H1 (cell line): ENCODE data around the gene ARID4B. TPM values are rescaled to one million over a fixed set of nuclear protein-coding genes. Genes with fewer than 3 reads are reported as not detected.

Source experiments
- CTCF ChIA-PET: fragments of 300-600 bp; sonication (Branson Sonifier 250); formaldehyde crosslinking; loops from one replicate; lab custom pipeline; 2021; ENCODE audit not compliant: partially characterized antibody; lab: Charles Lee
- POLR2A ChIA-PET: fragments of 300-600 bp; sonication (Branson Sonifier 250); formaldehyde crosslinking; loops from one replicate; lab custom pipeline; 2021; ENCODE audit warnings: inconsistent platforms; ENCODE audit not compliant: partially characterized antibody; lab: Charles Lee
- DNase-seq, 2 experiments: peaks; one replicate each; pipeline versions ENCODE4 v3.0.0 to v3.0.0-alpha.2; 2010 to 2022; ENCODE audit warnings: low spot score in 2 of 2, low read depth in 1 of 2, mixed read lengths in 1 of 2
- FAIRE-seq: peaks from 2 replicates; lab custom pipeline; 2011; peaks lifted over from hg19 to GRCh38; lab: Jason Lieb, UNC
- H2AFZ ChIP-seq: 2 replicates; pipeline ENCODE4 v1.8.1; 2012; ENCODE audit warnings: low read length, inconsistent platforms
- H2AK5ac ChIP-seq: 2 replicates; pipeline ENCODE4 v1.6.1; 2013; ENCODE audit warnings: low read depth, low read length
- H2BK120ac ChIP-seq: replicated peaks from 2 replicates; pipeline ENCODE3; 2013; ENCODE audit warnings: low read depth, low read length, inconsistent platforms
- H2BK12ac ChIP-seq: 2 replicates; pipeline ENCODE4 v1.6.1; 2013; ENCODE audit warnings: low read depth, low read length
- H2BK15ac ChIP-seq: 2 replicates; pipeline ENCODE4 v1.6.1; 2013; ENCODE audit warnings: low read length
- H2BK20ac ChIP-seq: 2 replicates; pipeline ENCODE4 v1.6.1; 2013; ENCODE audit warnings: low read length
- H2BK5ac ChIP-seq: 2 replicates; pipeline ENCODE4 v1.6.1; 2013; ENCODE audit warnings: low read depth, low read length
- H3K14ac ChIP-seq: 2 replicates; pipeline ENCODE4 v1.6.1; 2013; ENCODE audit warnings: inconsistent platforms; ENCODE audit not compliant: insufficient read length
- H3K18ac ChIP-seq: 2 replicates; pipeline ENCODE4 v1.6.1; 2013; ENCODE audit warnings: low read length; ENCODE audit errors: extremely low read depth
- H3K23ac ChIP-seq: 2 replicates; pipeline ENCODE4 v1.6.1; 2013; ENCODE audit warnings: inconsistent platforms; ENCODE audit not compliant: insufficient read length
- H3K23me2 ChIP-seq: 2 replicates; pipeline ENCODE4 v1.6.1; 2013; ENCODE audit warnings: low read depth, low read length
- H3K27ac ChIP-seq: 2 replicates; pipeline ENCODE4 v1.6.1; 2011; ENCODE audit warnings: low read depth, low read length, inconsistent platforms
- H3K27me3 ChIP-seq, 4 experiments: replicated peaks in 1 of 4; 1 replicate in 1 of 4; 2 replicates in 3 of 4; pipeline versions ENCODE4 v1.6.1 to v1.8.1; 2011 to 2013; ENCODE audit warnings: low read length in 3 of 4, mild to moderate bottlenecking in 3 of 4, inconsistent platforms in 2 of 4, mixed read lengths in 2 of 4, moderate library complexity in 1 of 4; ENCODE audit not compliant: control insufficient read depth in 3 of 4, insufficient read depth in 3 of 4; ENCODE audit errors: extremely low read depth in 1 of 4
- H3K36me3 ChIP-seq, 4 experiments: 2 replicates each; pipeline versions ENCODE4 v1.6.1 to v1.8.1; 2011 to 2013; ENCODE audit warnings: mild to moderate bottlenecking in 4 of 4, low read length in 3 of 4, moderate library complexity in 2 of 4, control low read depth in 1 of 4, inconsistent platforms in 1 of 4; ENCODE audit not compliant: insufficient read depth in 4 of 4, control insufficient read depth in 2 of 4
- H3K4ac ChIP-seq: replicated peaks from 2 replicates; pipeline ENCODE3; 2013; ENCODE audit warnings: low read length, low read depth, mixed read lengths, inconsistent platforms; ENCODE audit not compliant: insufficient read length
- H3K4me1 ChIP-seq, 4 experiments: replicated peaks in 1 of 4; 1 replicate in 1 of 4; 2 replicates in 3 of 4; pipeline versions ENCODE4 v1.6.1 to v1.8.1; 2011 to 2013; ENCODE audit warnings: low read length in 3 of 4, inconsistent platforms in 2 of 4, mixed read lengths in 1 of 4; ENCODE audit not compliant: insufficient read depth in 4 of 4, control insufficient read depth in 3 of 4
- H3K4me2 ChIP-seq, 2 experiments: 2 replicates each; pipeline versions ENCODE4 v1.6.1 to v1.8.1; 2011 to 2013; ENCODE audit warnings: low read depth in 2 of 2, low read length in 2 of 2, control low read depth in 1 of 2, inconsistent platforms in 1 of 2, mild to moderate bottlenecking in 1 of 2; ENCODE audit not compliant: insufficient read depth in 1 of 2
- H3K4me3 ChIP-seq, 4 experiments: fragments of 200-600, 300-600 bp in 1 of 4; sonication (generic), shearing (Covaris generic), sonication (Bioruptor Twin) in 1 of 4; 2 replicates each; pipeline versions ENCODE4 v1.5.1 to v1.8.1; 2011 to 2016; ENCODE audit warnings: low read length in 4 of 4, low read depth in 3 of 4, control low read depth in 2 of 4, inconsistent platforms in 2 of 4, mild to moderate bottlenecking in 2 of 4, mixed read lengths in 1 of 4, moderate library complexity in 1 of 4; ENCODE audit not compliant: insufficient read depth in 2 of 4; ENCODE audit errors: extremely low read depth in 1 of 4
- H3K56ac ChIP-seq: replicated peaks from 2 replicates; pipeline ENCODE3; 2013; ENCODE audit warnings: low read depth, mild to moderate bottlenecking, mixed read lengths, low read length, inconsistent platforms; ENCODE audit not compliant: insufficient read length
- H3K79me1 ChIP-seq: 2 replicates; pipeline ENCODE4 v1.6.1; 2013; ENCODE audit warnings: low read depth, low read length, control low read depth
- H3K79me2 ChIP-seq, 2 experiments: 2 replicates each; pipeline versions ENCODE4 v1.6.1 to v1.8.1; 2012 to 2013; ENCODE audit warnings: low read length in 2 of 2, mild to moderate bottlenecking in 2 of 2, inconsistent platforms in 1 of 2; ENCODE audit not compliant: insufficient read depth in 2 of 2, control insufficient read depth in 1 of 2
- H3K9ac ChIP-seq, 4 experiments: replicated peaks in 1 of 4; 1 replicate in 1 of 4; 2 replicates in 3 of 4; pipeline versions ENCODE4 v1.6.1 to v1.8.1; 2011 to 2013; ENCODE audit warnings: low read depth in 3 of 4, low read length in 3 of 4, control low read depth in 2 of 4, mild to moderate bottlenecking in 2 of 4, moderate library complexity in 2 of 4, inconsistent platforms in 1 of 4; ENCODE audit errors: extremely low read depth in 1 of 4
- H3K9me3 ChIP-seq, 2 experiments: 2 replicates each; pipeline versions ENCODE4 v1.6.1 to v1.8.1; 2012 to 2013; ENCODE audit warnings: mild to moderate bottlenecking in 2 of 2, moderate library complexity in 2 of 2, control low read depth in 1 of 2, inconsistent platforms in 1 of 2, low read depth in 1 of 2, low read length in 1 of 2, mixed read lengths in 1 of 2; ENCODE audit not compliant: insufficient read depth in 2 of 2
- H4K20me1 ChIP-seq, 2 experiments: replicated peaks in 1 of 2; 2 replicates each; pipeline versions ENCODE3 to v1.8.1; 2011 to 2013; ENCODE audit warnings: inconsistent platforms in 2 of 2, low read length in 2 of 2, mild to moderate bottlenecking in 1 of 2; ENCODE audit not compliant: insufficient read depth in 2 of 2, control insufficient read depth in 1 of 2
- H4K5ac ChIP-seq: 2 replicates; pipeline ENCODE4 v1.6.1; 2013; ENCODE audit warnings: low read length, low read depth, mixed read lengths, inconsistent platforms; ENCODE audit not compliant: insufficient read length
- H4K8ac ChIP-seq: 2 replicates; pipeline ENCODE4 v1.8.0; 2013; ENCODE audit warnings: mild to moderate bottlenecking, moderate library complexity, low read length, inconsistent platforms; ENCODE audit not compliant: insufficient read depth; ENCODE audit errors: extremely low read depth
- H4K91ac ChIP-seq: replicated peaks from 2 replicates; pipeline ENCODE3; 2013; ENCODE audit warnings: low read length, mixed read lengths, inconsistent platforms; ENCODE audit not compliant: insufficient read length
- CHD1 ChIP-seq: IDR thresholded peaks from 2 replicates; pipeline ENCODE4 v1.6.1; 2012; ENCODE audit warnings: low read depth, low read length, improper control_type of control experiment
- EZH2 ChIP-seq: fragments of 200-600 bp; sonication (generic); IDR thresholded peaks from 2 replicates; pipeline ENCODE4 v1.7.1; 2012; ENCODE audit warnings: low read depth, mild to moderate bottlenecking, moderate library complexity, low read length, inconsistent platforms; ENCODE audit not compliant: severe bottlenecking
- HDAC2 ChIP-seq, 2 experiments: fragments of 300-600 bp in 1 of 2; sonication (generic) in 1 of 2; IDR thresholded peaks; 2 replicates each; pipeline ENCODE4 v1.6.1; 2011 to 2012; ENCODE audit warnings: low read depth in 2 of 2, low read length in 2 of 2, mild to moderate bottlenecking in 2 of 2, moderate library complexity in 2 of 2, borderline replicate concordance in 1 of 2, inconsistent platforms in 1 of 2
- HDAC6 ChIP-seq: IDR thresholded peaks from one replicate; pipeline ENCODE4 v1.7.1; 2012; ENCODE audit warnings: low read depth, mild to moderate bottlenecking, inconsistent platforms, low read length, moderate library complexity
- NANOG ChIP-seq: IDR thresholded peaks from 2 replicates; pipeline ENCODE4 v1.6.1; 2011; ENCODE audit warnings: low read length, low read depth, mild to moderate bottlenecking, inconsistent platforms; ENCODE audit not compliant: insufficient read depth, poor library complexity, severe bottlenecking
- PHF8 ChIP-seq: fragments of 200-600 bp; sonication (generic); conservative IDR thresholded peaks from 2 replicates; pipeline ENCODE4 v1.7.1; 2012; ENCODE audit warnings: low read depth, mild to moderate bottlenecking, inconsistent platforms, low read length, moderate library complexity
- RBBP5 ChIP-seq: IDR thresholded peaks from 2 replicates; pipeline ENCODE4 v1.7.1; 2012; ENCODE audit warnings: low read depth, mild to moderate bottlenecking, inconsistent platforms, low read length, moderate library complexity, borderline replicate concordance
- SAP30 ChIP-seq: fragments of 300-600 bp; sonication (generic); IDR thresholded peaks from 2 replicates; pipeline ENCODE4 v1.7.1; 2012; ENCODE audit warnings: low read length, moderate library complexity, mild to moderate bottlenecking, inconsistent platforms; ENCODE audit not compliant: insufficient read depth, insufficient replicate concordance
- SP2 ChIP-seq: IDR thresholded peaks from 2 replicates; pipeline ENCODE4 v1.6.1; 2012; ENCODE audit warnings: mild to moderate bottlenecking, low read length, inconsistent platforms
- SUZ12 ChIP-seq: fragments of 200-600 bp; sonication (generic); IDR thresholded peaks from 2 replicates; pipeline ENCODE4 v1.6.1; 2012; ENCODE audit warnings: mild to moderate bottlenecking, inconsistent platforms, low read length, moderate library complexity, mixed read lengths
- TCF12 ChIP-seq: IDR thresholded peaks from 2 replicates; pipeline ENCODE4 v1.6.1; 2011; ENCODE audit warnings: low read depth, mild to moderate bottlenecking, low read length
- WGBS, 2 experiments: shearing (Covaris generic) in 1 of 2; methylation state at CpG; one replicate each; pipeline versions ENCODE4 v1.1.6 to v1.1.7; 2013 to 2015; ENCODE audit warnings: low lambda C conversion rate in 2 of 2, mixed read lengths in 2 of 2, inconsistent platforms in 1 of 2, low coverage in 1 of 2, missing lambda C conversion rate in 1 of 2; ENCODE audit not compliant: insufficient replicate concordance in 2 of 2, insufficient coverage in 1 of 2, insufficient read length in 1 of 2; ENCODE audit errors: extremely low coverage in 1 of 2, missing lambda C conversion rate in 1 of 2; 5-methylcytosine and 5-hydroxymethylcytosine counted together
- polyA plus RNA-seq, 7 experiments: library from polyadenylated mRNA; depleted of rRNA in 3 of 7; stranded (reverse) in 5 of 7; unstranded in 2 of 7; fragments of >200 nt in 5 of 7; fragments of 200-250 nt in 2 of 7; gene quantifications; 1 replicate in 5 of 7; 2 replicates in 1 of 7; 4 replicates in 1 of 7; pipeline versions ENCODE4 v1.2.1 to v1.2.3, GENCODE V29; 2011 to 2013; ENCODE audit warnings: missing spikeins in 2 of 7, mixed read lengths in 2 of 7
- total RNA-seq: library from RNA; stranded (reverse); fragmentation: NEBNext Ultra II Directional; extraction: Animal tissue kit (Norgen Biotek cat#: 25700); gene quantifications from 2 replicates; pipeline ENCODE4 v1.2.1, GENCODE V29; 2021

The ARID4B gene
- total and polyA plus RNA-seq, 2 of the 8 experiments (the other 6 are each of a cell fraction or from before 2014, with no cell fraction given): 5.1 to 28.8 TPM

DNA sequence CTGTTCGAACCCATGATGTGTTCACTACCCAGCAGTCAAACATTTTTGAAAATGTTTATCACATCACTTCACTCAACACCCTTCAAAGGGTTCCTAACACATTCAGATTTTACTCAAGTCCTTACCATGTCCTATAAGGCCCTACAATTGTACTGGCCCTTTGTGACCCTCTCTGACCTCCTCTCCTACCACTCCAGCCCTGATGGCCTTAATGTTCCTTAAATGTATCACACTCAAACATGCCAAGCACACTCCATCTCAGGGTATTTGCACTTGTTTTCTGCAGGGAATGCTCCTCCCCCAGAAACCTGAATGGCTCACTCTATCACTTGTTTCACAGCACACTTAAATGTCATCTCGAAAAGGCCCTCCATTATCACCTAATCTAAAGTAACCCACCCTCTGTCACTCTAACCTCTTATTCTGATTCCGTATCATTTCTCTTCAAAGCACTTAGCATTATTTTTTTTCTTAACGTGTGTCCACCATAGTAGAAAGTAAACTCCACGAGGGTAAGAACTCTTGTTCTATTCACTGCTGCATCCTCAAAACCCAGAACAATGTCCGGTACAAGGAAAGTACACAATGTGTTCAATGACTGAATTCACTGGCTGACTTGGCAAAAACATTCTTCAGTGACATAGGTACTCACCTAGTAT, 7.3 kb downstream of the ARID4B start:
- Histone ChIP-seq H3K27me3 (no peaks in the 10 kb centered on the region), H3K4ac (no peak overlapping the region), H2BK5ac (no peak overlapping the region), H2AFZ (no peak overlapping the region), H3K36me3 (peaks cover 0 to 29% (median 2%) of the 10 kb centered on the region in 4 experiments; a peak in 4 of 8 replicates), H3K18ac (no peak overlapping the region), H2BK120ac (no peak overlapping the region), H3K4me3 (no peak overlapping the region), H2AK5ac (no peak overlapping the region), H3K14ac (no peak overlapping the region), H3K79me2 (peaks cover 35 to 100% of the 10 kb centered on the region in 2 experiments), H4K8ac (no peak overlapping the region), H3K4me1 (peaks cover 0 to 3% (median 1%) of the 10 kb centered on the region in 4 experiments; a peak in 3 of 7 replicates), H3K9ac (no peak overlapping the region), H4K20me1 (peaks cover 11 to 15% of the 10 kb centered on the region in 2 experiments), H3K79me1 (no peaks in the 10 kb centered on the region; the same call in 1 of the 2 replicates), H3K9me3 (no peaks in the 10 kb centered on the region), H3K23me2 (no peaks in the 10 kb centered on the region), H3K56ac (peak overlapping the region; percentile 47), H3K4me2 (no peak overlapping the region), H2BK12ac (no peak overlapping the region), H2BK15ac (no peak overlapping the region), H3K23ac (no peak overlapping the region), H4K91ac (no peak overlapping the region), H4K5ac (no peak overlapping the region), H2BK20ac (no peak overlapping the region), H3K27ac (no peak overlapping the region)
- POLR2A ChIA-PET: interaction anchor here (0.9 to 1.0 kb wide), 2 partner anchors 9 to 225 kb away, joined by 3 read pairs; no protein-coding TSS in a partner anchor
- DNase-seq: no peak
- 86% methylated on average over 6 of the region's 6 CpGs; no CpG with 5 or more reads in 1 of the 2 experiments for WGBS, 2 experiments
- no peak for FAIRE-seq
- CTCF ChIA-PET: interaction anchor here (1.3 kb wide), 1 partner anchor 96 kb away, joined by 6 read pairs; no protein-coding TSS in a partner anchor
- TF ChIP-seq TCF12 (no peak), NANOG (no peak), RBBP5 (no peak), SAP30 (no peak), PHF8 (no peak), HDAC2 (IDR thresholded peaks at IDR 0.05; ENCODE audit: borderline replicate concordance in 1 of 2, low read depth in 2 of 2, low read length in 2 of 2) (no peak), SP2 (no peak), EZH2 (no peak), HDAC6 (no peak), SUZ12 (no peak), CHD1 (no peak)
